ENCODE measurements around the gene HPX. TPM values are rescaled to one million over a fixed set of nuclear protein-coding genes. Genes with fewer than 3 reads are reported as not detected.
A peak's percentile ranks its signal among the peaks of the same experiment; 100 is the strongest.

Gene HPX
- total and polyA plus RNA-seq, 2 of the 13 experiments (the other 11 are each of a cell fraction or from before 2014, with no cell fraction given), result 9.2 to 57.4 TPM

GRCh38 chr11:6389905-6390717 lies 50.7 kb downstream of the HPX start, which contains the start of gene SMPD1 (continued):
- TF ChIP-seq ZBTB40 (IDR thresholded peaks at IDR 0.05), result no peak
- TF ChIP-seq ZBTB40 (CRISPR knock-in tag; IDR thresholded peaks at IDR 0.05), result peak; percentile 44
- TF ChIP-seq AHR (CRISPR knock-in tag; IDR thresholded peaks at IDR 0.05), result no peak
- TF ChIP-seq KDM6A (CRISPR knock-in tag; IDR thresholded peaks at IDR 0.05; ENCODE audit: low read depth), result no peak
- no peak for TF ChIP-seq ZFP62 (CRISPR knock-in tag; IDR thresholded peaks at IDR 0.05)
- TF ChIP-seq ZNF782 (CRISPR knock-in tag; IDR thresholded peaks at IDR 0.05; ENCODE audit: borderline replicate concordance), result peak; percentile 87; the same call in 1 of the 2 replicates
- peak in 1 of 2 experiments; percentile 55; a peak in 2 of 4 replicates for TF ChIP-seq HMGXB4 (CRISPR knock-in tag; IDR thresholded peaks at IDR 0.05; ENCODE audit: borderline replicate concordance in 1 of 2, low read depth in 1 of 2)
- TF ChIP-seq PATZ1 (CRISPR knock-in tag; IDR thresholded peaks at IDR 0.05), result peak; percentile 87
- TF ChIP-seq HINFP (CRISPR knock-in tag; IDR thresholded peaks at IDR 0.05; ENCODE audit: low read depth), result peak; percentile 46; the same call in 1 of the 2 replicates
- peak; percentile 47 for TF ChIP-seq ZBTB2 (CRISPR knock-in tag; IDR thresholded peaks at IDR 0.05; ENCODE audit: low read depth)

Data from HepG2 (cell line).